Osteoblast (primary cell): ENCODE results near the gene SARS2. TPM values are rescaled to one million over a fixed set of nuclear protein-coding genes. Genes with fewer than 3 reads are reported as not detected.
A peak's percentile ranks its signal among the peaks of the same experiment; 100 is the strongest.

Experiments used
- DNase-seq: peaks from one replicate; pipeline ENCODE4 v3.0.0; 2011; ENCODE audit warnings: low spot score, mixed read lengths; ENCODE audit not compliant: insufficient read length; ENCODE audit errors: missing footprints
- H2AFZ ChIP-seq: 2 replicates; pipeline ENCODE4 v1.6.0; 2011; ENCODE audit warnings: mild to moderate bottlenecking, low read length
- H3K27ac ChIP-seq: 2 replicates; pipeline ENCODE4 v1.5.1; 2011; ENCODE audit warnings: mild to moderate bottlenecking, low read depth, low read length, moderate library complexity
- H3K27me3 ChIP-seq: 2 replicates; pipeline ENCODE4 v1.6.0; 2012; ENCODE audit warnings: mild to moderate bottlenecking, control low read depth, inconsistent platforms, low read length, moderate library complexity; ENCODE audit not compliant: insufficient read depth
- H3K36me3 ChIP-seq: 2 replicates; pipeline ENCODE4 v1.5.1; 2011; ENCODE audit warnings: mild to moderate bottlenecking, low read length, control low read depth, moderate library complexity; ENCODE audit not compliant: insufficient read depth
- H3K4me1 ChIP-seq: 2 replicates; pipeline ENCODE4 v1.5.1; 2011; ENCODE audit warnings: mild to moderate bottlenecking, low read length, control low read depth, moderate library complexity; ENCODE audit not compliant: insufficient read depth
- H3K4me2 ChIP-seq: 2 replicates; pipeline ENCODE4 v1.6.0; 2011; ENCODE audit warnings: mild to moderate bottlenecking, low read length; ENCODE audit not compliant: insufficient read depth
- H3K4me3 ChIP-seq: fragments of 200-600 bp; sonication (generic); 3 replicates; pipeline ENCODE4 v1.5.1; 2012; ENCODE audit warnings: mild to moderate bottlenecking, low read length, inconsistent platforms; ENCODE audit not compliant: insufficient read depth
- H3K79me2 ChIP-seq: 2 replicates; pipeline ENCODE4 v1.6.0; 2012; ENCODE audit warnings: mild to moderate bottlenecking, low read length, control low read depth, inconsistent platforms; ENCODE audit not compliant: insufficient read depth
- H3K9me3 ChIP-seq: 2 replicates; pipeline ENCODE4 v1.5.1; 2011; ENCODE audit warnings: low read depth, low read length, control low read depth
- H4K20me1 ChIP-seq: 2 replicates; pipeline ENCODE4 v1.6.0; 2012; ENCODE audit warnings: mild to moderate bottlenecking, low read length, control low read depth; ENCODE audit not compliant: insufficient read depth
- CTCF ChIP-seq: IDR thresholded peaks from 2 replicates; pipeline ENCODE4 v1.5.1; 2011; ENCODE audit warnings: mild to moderate bottlenecking, low read depth, low read length, moderate library complexity; ENCODE audit errors: extremely low read depth
- total RNA-seq: library from RNA; depleted of rRNA; stranded (reverse); fragments of >200 nt; gene quantifications from 2 replicates; pipeline ENCODE4 v1.2.3, GENCODE V29; 2012

The SARS2 gene
- total RNA-seq, 1 donor, result 21.7 TPM

- H3K4me1 ChIP-seq, result no peaks in the 10 kb centered on the region
- no peaks in the 10 kb centered on the region for H3K9me3 ChIP-seq
- H3K4me3 ChIP-seq, result no peak overlapping the region
- H2AFZ ChIP-seq, result no peak overlapping the region
- H3K27me3 ChIP-seq, result no peaks in the 10 kb centered on the region
- peaks cover 3% of the 10 kb centered on the region for H3K36me3 ChIP-seq
- TF ChIP-seq CTCF, result peak; percentile 5
- no peak overlapping the region for H3K4me2 ChIP-seq
- peaks cover 3% of the 10 kb centered on the region for H4K20me1 ChIP-seq
- no peak overlapping the region for H3K27ac ChIP-seq
- no peaks in the 10 kb centered on the region for H3K79me2 ChIP-seq
- peak; percentile 32 for DNase-seq
Measured at GRCh38 chr19:38952395-38953165, 22.0 kb upstream of the SARS2 start.

GRCh38 chr19:38951187-38951586 lies 20.6 kb upstream of the SARS2 start:
- peaks cover 3% of the 10 kb centered on the region for H4K20me1 ChIP-seq
- no peak for TF ChIP-seq CTCF
- H3K79me2 ChIP-seq, result no peaks in the 10 kb centered on the region
- DNase-seq, result no peak
- H2AFZ ChIP-seq, result no peak overlapping the region
- no peak overlapping the region for H3K4me2 ChIP-seq
- H3K36me3 ChIP-seq, result peaks cover under 1% of the 10 kb centered on the region
- H3K27me3 ChIP-seq, result no peaks in the 10 kb centered on the region
- H3K4me3 ChIP-seq, result no peak overlapping the region
- H3K9me3 ChIP-seq, result no peaks in the 10 kb centered on the region
- H3K4me1 ChIP-seq, result no peaks in the 10 kb centered on the region
- no peak overlapping the region for H3K27ac ChIP-seq

GRCh38 chr19:38949580-38950367 lies 19.2 kb upstream of the SARS2 start:
- Histone ChIP-seq H3K4me3 (peak overlapping the region; percentile 55), H3K27ac (no peak overlapping the region), H3K27me3 (no peaks in the 10 kb centered on the region), H3K79me2 (no peaks in the 10 kb centered on the region), H3K36me3 (peaks cover 2% of the 10 kb centered on the region), H4K20me1 (peaks cover 3% of the 10 kb centered on the region), H3K4me2 (peak overlapping the region; percentile 65), H3K9me3 (no peaks in the 10 kb centered on the region), H3K4me1 (no peaks in the 10 kb centered on the region), H2AFZ (peak overlapping the region; percentile 47)
- TF ChIP-seq CTCF, result no peak
- peak; percentile 91 for DNase-seq
